Measurements from ENCODE around the gene ALDH7A1. TPM values are rescaled to one million over a fixed set of nuclear protein-coding genes. Genes with fewer than 3 reads are reported as not detected.
"Not testable (repeated sequence)": the region's sequence is repeated elsewhere in the genome, so short reads cannot be mapped to it uniquely, and the experiment has no call there.

The ALDH7A1 gene
- total RNA-seq, 2 donors from 2014 or later: 49.2 to 75.7 TPM

GRCh38 chr5:126562823-126563222 is 32.2 kb downstream of the ALDH7A1 start:
- no peaks in the 10 kb centered on the region for H3K36me3 ChIP-seq
- DNase-seq: no peak

DNA sequence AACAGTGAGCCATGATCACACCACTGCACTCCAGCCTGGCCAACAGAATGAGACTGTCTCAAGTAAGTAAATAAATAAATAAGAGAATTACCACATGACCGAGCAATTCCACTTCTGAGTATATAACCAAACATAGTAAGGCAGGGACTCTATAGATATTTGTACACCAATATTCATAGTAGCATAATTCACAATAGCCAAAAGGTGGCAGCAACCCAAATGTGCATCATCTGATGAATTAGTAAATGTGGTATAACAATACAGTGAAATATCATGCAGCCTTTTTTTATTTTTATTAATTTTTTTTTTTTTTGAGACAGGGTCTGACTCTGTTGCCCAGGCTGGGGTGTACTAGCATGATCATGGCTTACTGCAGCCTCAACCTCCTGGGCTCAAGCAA is 33.1 kb downstream of the ALDH7A1 start:
- intact Hi-C loops (cut with DNase I): no loop called here
- TF ChIP-seq, protein P1, sequence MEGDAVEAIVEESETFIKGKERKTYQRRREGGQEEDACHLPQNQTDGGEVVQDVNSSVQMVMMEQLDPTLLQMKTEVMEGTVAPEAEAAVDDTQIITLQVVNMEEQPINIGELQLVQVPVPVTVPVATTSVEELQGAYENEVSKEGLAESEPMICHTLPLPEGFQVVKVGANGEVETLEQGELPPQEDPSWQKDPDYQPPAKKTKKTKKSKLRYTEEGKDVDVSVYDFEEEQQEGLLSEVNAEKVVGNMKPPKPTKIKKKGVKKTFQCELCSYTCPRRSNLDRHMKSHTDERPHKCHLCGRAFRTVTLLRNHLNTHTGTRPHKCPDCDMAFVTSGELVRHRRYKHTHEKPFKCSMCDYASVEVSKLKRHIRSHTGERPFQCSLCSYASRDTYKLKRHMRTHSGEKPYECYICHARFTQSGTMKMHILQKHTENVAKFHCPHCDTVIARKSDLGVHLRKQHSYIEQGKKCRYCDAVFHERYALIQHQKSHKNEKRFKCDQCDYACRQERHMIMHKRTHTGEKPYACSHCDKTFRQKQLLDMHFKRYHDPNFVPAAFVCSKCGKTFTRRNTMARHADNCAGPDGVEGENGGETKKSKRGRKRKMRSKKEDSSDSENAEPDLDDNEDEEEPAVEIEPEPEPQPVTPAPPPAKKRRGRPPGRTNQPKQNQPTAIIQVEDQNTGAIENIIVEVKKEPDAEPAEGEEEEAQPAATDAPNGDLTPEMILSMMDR (IDR thresholded peaks at IDR 0.05): no peak
- DNase-seq: no peak
- Histone ChIP-seq H3K27me3 (no peaks in the 10 kb centered on the region), H3K9me3 (no peaks in the 10 kb centered on the region), H3K36me3 (no peaks in the 10 kb centered on the region), H3K27ac (no peak overlapping the region), H3K4me3 (no peak overlapping the region), H3K4me1 (no peaks in the 10 kb centered on the region), H3K9ac (ENCODE audit: low read depth in 2 of 2, low read length in 2 of 2) (no peak overlapping the region)

More at GRCh38 chr5:126562823-126563222, 32.2 kb downstream of the ALDH7A1 start:
- H3K4me1 ChIP-seq: no peaks in the 10 kb centered on the region
- intact Hi-C loops (cut with DNase I): no loop called here
- no peaks in the 10 kb centered on the region for H3K27me3 ChIP-seq
- no peaks in the 10 kb centered on the region for H3K9me3 ChIP-seq
- H3K4me3 ChIP-seq: no peak overlapping the region
- TF ChIP-seq, protein P1 (IDR thresholded peaks at IDR 0.05): no peak
- no peak overlapping the region for H3K27ac ChIP-seq
- no peak overlapping the region for H3K9ac ChIP-seq (ENCODE audit: low read depth in 2 of 2, low read length in 2 of 2)

DNA sequence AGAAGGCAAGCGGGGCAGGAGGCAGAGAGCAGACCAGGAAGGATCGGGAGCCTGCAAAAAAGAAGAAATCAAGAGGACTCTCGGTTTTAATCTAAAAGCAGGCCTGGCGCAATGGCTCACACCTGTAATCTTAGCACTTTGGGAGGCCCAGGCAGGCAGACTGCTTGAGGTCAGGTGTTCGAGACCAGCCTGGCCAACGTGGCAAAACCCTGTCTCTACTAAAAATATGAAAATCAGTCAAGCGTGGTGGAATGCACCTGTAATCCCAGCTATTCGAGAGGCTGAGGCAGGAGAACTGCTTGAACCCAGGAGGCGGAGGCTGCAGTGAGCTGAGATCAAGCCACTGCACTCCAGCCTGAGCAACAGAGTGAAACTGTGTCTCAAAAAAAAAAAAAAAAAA is 39.9 kb downstream of the ALDH7A1 start:
- DNase-seq; H3K4me3 ChIP-seq; intact Hi-C loops (cut with DNase I); H3K27me3 ChIP-seq; H3K9ac ChIP-seq (ENCODE audit: low read depth in 2 of 2, low read length in 2 of 2); H3K4me1 ChIP-seq; H3K36me3 ChIP-seq; H3K27ac ChIP-seq; H3K9me3 ChIP-seq: not testable (repeated sequence)

DNA sequence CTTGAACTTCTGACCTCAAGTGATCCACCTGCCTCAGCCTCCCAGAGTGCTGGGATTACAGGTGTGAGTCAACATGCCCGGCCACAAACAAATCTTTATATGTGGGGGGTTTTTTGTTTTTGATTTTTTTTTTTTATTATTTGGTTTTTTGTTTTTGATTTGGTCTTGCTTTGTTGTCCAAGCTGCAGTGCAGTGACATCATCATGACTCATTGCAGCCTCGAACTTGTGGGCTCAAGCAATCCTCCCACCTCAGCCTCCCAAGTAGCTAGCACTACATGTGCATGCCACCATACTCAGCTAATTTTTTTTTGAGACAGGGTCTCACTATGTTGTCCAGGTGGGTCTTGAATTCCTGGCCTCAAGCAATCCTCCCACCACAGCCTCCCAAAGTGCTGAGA is 42.4 kb downstream of the ALDH7A1 start:
- Histone ChIP-seq H3K9me3 (no peaks in the 10 kb centered on the region), H3K27me3 (no peaks in the 10 kb centered on the region), H3K4me3 (no peak overlapping the region), H3K27ac (no peak overlapping the region), H3K9ac (ENCODE audit: low read depth in 2 of 2, low read length in 2 of 2) (no peak overlapping the region), H3K4me1 (no peaks in the 10 kb centered on the region), H3K36me3 (no peaks in the 10 kb centered on the region)
- TF ChIP-seq, protein P1 (IDR thresholded peaks at IDR 0.05): no peak
- intact Hi-C loops (cut with DNase I): no loop called here
- DNase-seq: no peak

DNA sequence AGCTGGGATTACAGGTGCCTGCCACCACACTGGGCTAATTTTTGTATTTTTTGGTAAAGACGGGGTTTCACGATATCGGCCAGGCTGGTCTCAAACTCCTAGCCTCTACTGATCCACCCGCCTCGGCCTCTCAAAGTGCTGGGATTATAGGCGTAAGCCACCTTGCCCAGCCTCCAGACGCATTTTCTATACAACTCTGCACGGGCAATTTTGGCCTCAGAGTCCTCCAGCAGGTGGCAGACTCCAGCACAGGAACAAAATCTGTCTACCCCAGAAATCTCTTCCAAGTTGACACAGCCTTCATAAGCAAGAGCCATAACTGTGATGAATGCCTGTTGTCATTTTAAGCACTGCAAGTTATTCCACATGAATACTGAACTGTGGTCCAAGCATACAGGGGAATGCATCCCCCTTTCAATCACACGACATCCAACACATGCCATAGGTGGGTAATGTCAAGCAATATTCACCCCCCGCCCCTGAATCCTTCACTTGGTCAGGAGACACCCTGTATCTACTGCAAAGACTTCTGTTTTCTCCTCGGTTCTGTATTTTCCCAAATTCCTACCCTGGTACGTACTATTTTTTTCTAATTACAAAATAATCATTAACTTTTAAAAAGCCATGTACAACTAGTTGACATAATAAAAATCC is 50.8 kb downstream of the ALDH7A1 start:
- Histone ChIP-seq H3K27me3 (no peaks in the 10 kb centered on the region), H3K27ac (no peak overlapping the region), H3K4me1 (no peaks in the 10 kb centered on the region), H3K9me3 (no peaks in the 10 kb centered on the region), H3K4me3 (no peak overlapping the region), H3K36me3 (no peaks in the 10 kb centered on the region), H3K9ac (ENCODE audit: low read depth in 2 of 2, low read length in 2 of 2) (no peak overlapping the region)
- TF ChIP-seq, protein P1 (IDR thresholded peaks at IDR 0.05): peak; percentile 37
- peak; percentile 61 for DNase-seq
- intact Hi-C loops (cut with DNase I): no loop called here

- Histone ChIP-seq H3K4me3 (no peak overlapping the region), H3K9me3 (no peaks in the 10 kb centered on the region), H3K4me1 (no peaks in the 10 kb centered on the region), H3K36me3 (no peaks in the 10 kb centered on the region), H3K27me3 (no peaks in the 10 kb centered on the region), H3K9ac (ENCODE audit: low read depth in 2 of 2, low read length in 2 of 2) (peak overlapping the region in 1 of 2 donors; percentile 19), H3K27ac (no peak overlapping the region)
- peak; percentile 36 for DNase-seq
- TF ChIP-seq, protein P1 (IDR thresholded peaks at IDR 0.05): no peak
- intact Hi-C loops (cut with DNase I): no loop called here
These were observed 51.4 kb downstream of the ALDH7A1 start for GRCh38 chr5:126543660-126544059.

All from colonic mucosa (tissue), 4 donors.